ENCODE measurements around the gene CREB3L1.

CREB3L1 gene

GRCh38 chr11:46331282-46331984 is 54.0 kb downstream of the CREB3L1 start:
- DNase-seq: peak; percentile 47 to 49

GRCh38 chr11:46332093-46332567 is 54.7 kb downstream of the CREB3L1 start:
- DNase-seq: no peak

GRCh38 chr11:46332568-46333393 is 55.3 kb downstream of the CREB3L1 start:
- peak; percentile 67 to 75 for DNase-seq

- peak in 1 of 2 experiments; percentile 21 for DNase-seq
These were observed 56.0 kb downstream of the CREB3L1 start for GRCh38 chr11:46333394-46333947.

- no peak for DNase-seq
These were observed 56.7 kb downstream of the CREB3L1 start for GRCh38 chr11:46334211-46334610.

- DNase-seq: no peak
These were observed 57.8 kb downstream of the CREB3L1 start for GRCh38 chr11:46335271-46335670.

- DNase-seq: no peak
These were observed 58.6 kb downstream of the CREB3L1 start for GRCh38 chr11:46335890-46336562.

GRCh38 chr11:46336563-46337180 is 59.2 kb downstream of the CREB3L1 start:
- DNase-seq: no peak

GRCh38 chr11:46337626-46338345 is 60.3 kb downstream of the CREB3L1 start:
- DNase-seq: no peak

- DNase-seq: no peak
These were observed 61.1 kb downstream of the CREB3L1 start for GRCh38 chr11:46338636-46338987.

GRCh38 chr11:46338988-46339666 is 61.7 kb downstream of the CREB3L1 start:
- DNase-seq: no peak

GRCh38 chr11:46339816-46340215 is 62.4 kb downstream of the CREB3L1 start:
- DNase-seq: no peak

GRCh38 chr11:46341454-46341853 is 64.0 kb downstream of the CREB3L1 start:
- DNase-seq: no peak

- no peak for DNase-seq
These were observed 64.8 kb downstream of the CREB3L1 start for GRCh38 chr11:46342239-46342638.

- DNase-seq: no peak
These were observed 66.1 kb downstream of the CREB3L1 start for GRCh38 chr11:46343520-46343919.

- DNase-seq: no peak
These were observed 67.7 kb downstream of the CREB3L1 start for GRCh38 chr11:46345131-46345597.

- no peak for DNase-seq
These were observed 68.5 kb downstream of the CREB3L1 start for GRCh38 chr11:46345881-46346484.

- DNase-seq: peak; percentile 75 to 82
These were observed 69.6 kb downstream of the CREB3L1 start, which contains the start of gene DGKZ for GRCh38 chr11:46346886-46347636. Gene DGKZ, plus strand, starts transcription at chr11:46347463. Its CDS starts 197 bp downstream, at chr11:46347660.

- DNase-seq: no peak
These were observed 70.3 kb downstream of the CREB3L1 start for GRCh38 chr11:46347637-46348311.

Data from activated CD4-positive, alpha-beta T cell treated with anti-CD3 and anti-CD28 coated beads, Interleukin-2, amount 50 U/mL, for 4 hours (primary cell).